Liver (tissue), 9 donors: Measurements from ENCODE around the gene CHPT1. TPM values are rescaled to one million over a fixed set of nuclear protein-coding genes. Genes with fewer than 3 reads are reported as not detected.

Experiments
- DNase-seq: peaks from one replicate; pipeline ENCODE4 v3.0.0-alpha.2; 2017; ENCODE audit warnings: low spot score
- H3K27ac ChIP-seq, 2 donors: one replicate each; pipeline ENCODE4 v1.7.0; 2013; ENCODE audit warnings: inconsistent platforms in 2 of 2, low read length in 2 of 2, control low read depth in 1 of 2, low read depth in 1 of 2, mild to moderate bottlenecking in 1 of 2
- H3K27me3 ChIP-seq, 4 donors: one replicate each; pipeline versions ENCODE4 v1.6.1 to v1.7.0; 2013; ENCODE audit warnings: low read length in 3 of 4, inconsistent platforms in 1 of 4, mild to moderate bottlenecking in 1 of 4, moderate library complexity in 1 of 4; ENCODE audit not compliant: control insufficient read depth in 4 of 4, insufficient read depth in 4 of 4
- H3K36me3 ChIP-seq, 4 donors: one replicate each; pipeline versions ENCODE4 v1.6.1 to v1.7.0; 2013; ENCODE audit warnings: low read length in 3 of 4, mild to moderate bottlenecking in 3 of 4, low read depth in 1 of 4, moderate library complexity in 1 of 4; ENCODE audit not compliant: control insufficient read depth in 4 of 4, insufficient read depth in 3 of 4
- H3K4me1 ChIP-seq, 4 donors: one replicate each; pipeline versions ENCODE4 v1.6.1 to v1.7.0; 2013; ENCODE audit warnings: low read length in 3 of 4, mild to moderate bottlenecking in 3 of 4, moderate library complexity in 1 of 4; ENCODE audit not compliant: control insufficient read depth in 4 of 4, insufficient read depth in 4 of 4
- H3K4me3 ChIP-seq, 3 donors: one replicate each; pipeline versions ENCODE4 v1.6.1 to v1.7.0; 2013; ENCODE audit warnings: low read length in 3 of 3, control low read depth in 1 of 3, low read depth in 1 of 3, mild to moderate bottlenecking in 1 of 3
- H3K9ac ChIP-seq, 2 donors: one replicate each; pipeline ENCODE4 v1.7.0; 2013; ENCODE audit warnings: low read length in 2 of 2, mild to moderate bottlenecking in 2 of 2, moderate library complexity in 2 of 2, control low read depth in 1 of 2, low read depth in 1 of 2
- H3K9me3 ChIP-seq, 4 donors: one replicate each; pipeline versions ENCODE4 v1.6.1 to v1.7.0; 2013; ENCODE audit warnings: low read length in 3 of 4; ENCODE audit not compliant: control insufficient read depth in 4 of 4
- EGR1 ChIP-seq, 2 donors: IDR thresholded peaks; 2 replicates each; pipeline ENCODE4 v1.6.1; 2016 to 2018; ENCODE audit warnings: antibody characterized with exemption in 2 of 2, low read depth in 2 of 2
- FOXA1 ChIP-seq: IDR thresholded peaks from 2 replicates; pipeline ENCODE4 v1.6.1; 2016; ENCODE audit warnings: antibody characterized with exemption
- FOXA2 ChIP-seq: IDR thresholded peaks from 2 replicates; pipeline ENCODE4 v1.6.1; 2016; ENCODE audit warnings: antibody characterized with exemption
- GABPA ChIP-seq, 2 donors: IDR thresholded peaks in 1 of 2; conservative IDR thresholded peaks in 1 of 2; 2 replicates each; pipeline ENCODE4 v1.6.1; 2016; ENCODE audit warnings: antibody characterized with exemption in 2 of 2, mild to moderate bottlenecking in 1 of 2, moderate library complexity in 1 of 2
- HNF4A ChIP-seq, 2 donors: conservative IDR thresholded peaks; 2 replicates each; pipeline ENCODE4 v1.6.1; 2016; ENCODE audit warnings: antibody characterized with exemption in 2 of 2, mild to moderate bottlenecking in 2 of 2
- HNF4G ChIP-seq: IDR thresholded peaks from 2 replicates; pipeline ENCODE4 v1.6.1; 2016; ENCODE audit warnings: antibody characterized with exemption
- JUND ChIP-seq, 2 donors: IDR thresholded peaks; 2 replicates each; pipeline ENCODE4 v1.6.1; 2016; ENCODE audit warnings: antibody characterized with exemption in 2 of 2
- MAX ChIP-seq: IDR thresholded peaks from 2 replicates; pipeline ENCODE4 v1.6.1; 2016; ENCODE audit warnings: antibody characterized with exemption
- NR2F2 ChIP-seq: IDR thresholded peaks from 2 replicates; pipeline ENCODE4 v1.6.1; 2016; ENCODE audit warnings: antibody characterized with exemption
- RAD21 ChIP-seq, 2 donors: IDR thresholded peaks; 2 replicates each; pipeline ENCODE4 v1.6.1; 2016; ENCODE audit warnings: antibody characterized with exemption in 2 of 2, mild to moderate bottlenecking in 2 of 2
- REST ChIP-seq: IDR thresholded peaks from 2 replicates; pipeline ENCODE4 v1.6.1; 2016; ENCODE audit warnings: antibody characterized with exemption, mild to moderate bottlenecking
- RXRA ChIP-seq, 2 donors: IDR thresholded peaks; 2 replicates each; pipeline ENCODE4 v1.6.1; 2017 to 2018; ENCODE audit warnings: antibody characterized with exemption in 2 of 2, mild to moderate bottlenecking in 1 of 2
- SP1 ChIP-seq: IDR thresholded peaks from 2 replicates; pipeline ENCODE4 v1.6.1; 2018; ENCODE audit warnings: antibody characterized with exemption, mild to moderate bottlenecking
- TAF1 ChIP-seq: conservative IDR thresholded peaks from 2 replicates; pipeline ENCODE4 v1.6.1; 2016; ENCODE audit warnings: antibody characterized with exemption, mild to moderate bottlenecking
- YY1 ChIP-seq: IDR thresholded peaks from 2 replicates; pipeline ENCODE4 v1.6.1; 2016; ENCODE audit warnings: antibody characterized with exemption, mild to moderate bottlenecking
- ZBTB33 ChIP-seq: IDR thresholded peaks from 2 replicates; pipeline ENCODE4 v1.6.1; 2016; ENCODE audit warnings: antibody characterized with exemption
- WGBS: extraction: QIAGEN DNeasy Blood & Tissue Kit; methylation state at CpG from one replicate; pipeline ENCODE4 v1.1.7; 2013; 5-methylcytosine and 5-hydroxymethylcytosine counted together
- polyA plus RNA-seq, 2 donors: library from polyadenylated mRNA; stranded (reverse) in 1 of 2; unstranded in 1 of 2; fragments of 200-250 nt in 1 of 2; fragments of >200 nt in 1 of 2; fragmentation: Nextera tagmentation in 1 of 2; extraction: Ambion mirVana in 1 of 2; gene quantifications; one replicate each; pipeline versions ENCODE4 v1.2.1 to v1.2.3, GENCODE V29; 2013 to 2015
- total RNA-seq, 2 donors: library from RNA; depleted of rRNA; stranded (reverse); fragments of >200 nt; gene quantifications; one replicate each; pipeline ENCODE4 v1.2.3, GENCODE V29; 2014
- TF ChIP-seq, protein P1 (sequence below): fragments of 150-350 bp; IDR thresholded peaks from 2 replicates; pipeline ENCODE4 v1.5.1; 2017; ENCODE audit warnings: improper control_type of control experiment, low read depth, low read length; ENCODE audit not compliant: missing input control
- TF ChIP-seq, protein P2 (sequence below): IDR thresholded peaks from 2 replicates; pipeline ENCODE4 v1.6.1; 2016; ENCODE audit warnings: antibody characterized with exemption
- donor health status: healthy.
- donor health status: healthy.
- donor health status: healthy.
- donor health status: healthy.
- donor health status: healthy.

The CHPT1 gene
- total and polyA plus RNA-seq, 4 donors, result 51.5 to 96.6 (median 61.7) TPM

DNA sequence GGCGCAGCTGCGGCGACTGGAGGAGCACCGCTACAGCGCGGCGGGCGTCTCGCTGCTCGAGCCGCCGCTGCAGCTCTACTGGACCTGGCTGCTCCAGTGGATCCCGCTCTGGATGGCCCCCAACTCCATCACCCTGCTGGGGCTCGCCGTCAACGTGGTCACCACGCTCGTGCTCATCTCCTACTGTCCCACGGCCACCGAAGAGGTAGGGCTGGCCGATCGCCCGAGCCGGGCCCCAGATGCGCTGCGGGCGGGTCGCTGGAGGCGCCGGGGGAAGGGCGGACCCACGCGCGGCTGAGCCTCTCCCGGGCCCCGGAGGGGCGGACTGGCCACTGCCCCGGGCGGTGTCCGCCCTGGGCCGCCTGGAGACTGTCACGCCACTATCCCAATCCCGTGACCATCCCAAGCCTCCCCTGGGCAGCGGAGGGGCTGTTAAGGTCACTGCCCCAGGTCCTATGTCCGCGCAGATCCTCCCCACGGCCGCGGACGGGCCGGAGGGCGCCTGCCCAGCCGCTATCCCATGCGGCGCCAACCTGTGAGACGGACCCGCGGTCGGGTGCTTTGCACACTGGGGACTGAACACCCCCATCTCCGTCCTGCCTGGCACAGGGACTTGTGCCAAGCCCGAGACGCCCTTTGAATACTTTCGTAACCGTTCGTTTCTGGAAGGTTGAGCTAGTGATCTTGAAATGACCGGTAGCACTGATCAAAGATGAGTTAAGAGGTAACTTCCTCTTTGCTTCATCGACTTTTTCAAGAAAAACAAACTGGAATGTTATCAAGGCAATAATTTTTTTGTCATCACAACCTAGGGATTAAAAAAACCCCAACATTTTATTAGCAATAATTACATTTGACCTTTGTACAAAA lies 725 bp downstream of the CHPT1 start:
- Histone ChIP-seq H3K36me3 (no peaks in the 10 kb centered on the region), H3K4me1 (peaks cover 4 to 40% (median 21%) of the 10 kb centered on the region in 4 donors), H3K9ac (peak overlapping the region; percentile 71 to 84), H3K27me3 (no peaks in the 10 kb centered on the region), H3K27ac (peak overlapping the region; percentile 97 to 98), H3K9me3 (peaks cover 0 to 3% (median 0%) of the 10 kb centered on the region in 4 donors), H3K4me3 (peak overlapping the region; percentile 74 to 99 (median 89))
- WGBS, result under 1% methylated on average over 67 of the region's 67 CpGs
- DNase-seq, result peak; percentile 76
- TF ChIP-seq GABPA (IDR thresholded peaks at IDR 0.05 in 1 of 2, conservative IDR thresholded peaks at IDR 0.05 in 1 of 2) (no peak), NR2F2 (no peak), YY1 (peak; percentile 86), EGR1 (IDR thresholded peaks at IDR 0.05; ENCODE audit: low read depth in 2 of 2) (no peak), JUND (IDR thresholded peaks at IDR 0.05) (peak in 1 of 2 donors; percentile 35), MAX (peak; percentile 39), REST (peak; percentile 47), TAF1 (peak; percentile 68), ZBTB33 (peak; percentile 26), SP1 (peak; percentile 46), FOXA1 (no peak), HNF4G (no peak), HNF4A (conservative IDR thresholded peaks at IDR 0.05) (peak; percentile 64 to 74), FOXA2 (no peak), RXRA (IDR thresholded peaks at IDR 0.05) (peak; percentile 71 to 76), RAD21 (IDR thresholded peaks at IDR 0.05) (peak in 1 of 2 donors; percentile 27)
- TF ChIP-seq, protein P1, sequence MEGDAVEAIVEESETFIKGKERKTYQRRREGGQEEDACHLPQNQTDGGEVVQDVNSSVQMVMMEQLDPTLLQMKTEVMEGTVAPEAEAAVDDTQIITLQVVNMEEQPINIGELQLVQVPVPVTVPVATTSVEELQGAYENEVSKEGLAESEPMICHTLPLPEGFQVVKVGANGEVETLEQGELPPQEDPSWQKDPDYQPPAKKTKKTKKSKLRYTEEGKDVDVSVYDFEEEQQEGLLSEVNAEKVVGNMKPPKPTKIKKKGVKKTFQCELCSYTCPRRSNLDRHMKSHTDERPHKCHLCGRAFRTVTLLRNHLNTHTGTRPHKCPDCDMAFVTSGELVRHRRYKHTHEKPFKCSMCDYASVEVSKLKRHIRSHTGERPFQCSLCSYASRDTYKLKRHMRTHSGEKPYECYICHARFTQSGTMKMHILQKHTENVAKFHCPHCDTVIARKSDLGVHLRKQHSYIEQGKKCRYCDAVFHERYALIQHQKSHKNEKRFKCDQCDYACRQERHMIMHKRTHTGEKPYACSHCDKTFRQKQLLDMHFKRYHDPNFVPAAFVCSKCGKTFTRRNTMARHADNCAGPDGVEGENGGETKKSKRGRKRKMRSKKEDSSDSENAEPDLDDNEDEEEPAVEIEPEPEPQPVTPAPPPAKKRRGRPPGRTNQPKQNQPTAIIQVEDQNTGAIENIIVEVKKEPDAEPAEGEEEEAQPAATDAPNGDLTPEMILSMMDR, result no peak
- TF ChIP-seq, protein P2, sequence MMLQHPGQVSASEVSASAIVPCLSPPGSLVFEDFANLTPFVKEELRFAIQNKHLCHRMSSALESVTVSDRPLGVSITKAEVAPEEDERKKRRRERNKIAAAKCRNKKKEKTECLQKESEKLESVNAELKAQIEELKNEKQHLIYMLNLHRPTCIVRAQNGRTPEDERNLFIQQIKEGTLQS, result no peak
